NAMALWA (cell line): ENCODE measurements around the gene IDH1.
A peak's percentile ranks its signal among the peaks of the same experiment; 100 is the strongest.
"Not testable (repeated sequence)": the region's sequence is repeated elsewhere in the genome, so short reads cannot be mapped to it uniquely, and the experiment has no call there.

Experiments used
- DNase-seq: peaks from one replicate; pipeline ENCODE4 v3.0.0-alpha.2; 2015; ENCODE audit warnings: low spot score

Gene IDH1

GRCh38 chr2:208254871-208255556 is at the start of gene IDH1:
IDH1 (minus strand) TSS chr2:208255071; CDS start chr2:208251551, 3,520 bp downstream.
- peak; percentile 91 for DNase-seq

- DNase-seq, result no peak
Observed at GRCh38 chr2:208304157-208304556, 49.3 kb upstream of the IDH1 start.

- no peak for DNase-seq
Observed at GRCh38 chr2:208300847-208301618, 46.2 kb upstream of the IDH1 start.

- DNase-seq, result no peak
Observed at GRCh38 chr2:208297961-208298360, 43.1 kb upstream of the IDH1 start.

GRCh38 chr2:208296610-208297009 is 41.7 kb upstream of the IDH1 start:
- DNase-seq, result no peak

GRCh38 chr2:208295834-208296233 is 41.0 kb upstream of the IDH1 start:
- DNase-seq, result no peak

- DNase-seq, result no peak
Observed at GRCh38 chr2:208294482-208295024, 39.7 kb upstream of the IDH1 start.

GRCh38 chr2:208285853-208286252 is 31.0 kb upstream of the IDH1 start:
- no peak for DNase-seq

- DNase-seq, result no peak
Observed at GRCh38 chr2:208280933-208281332, 26.1 kb upstream of the IDH1 start.

GRCh38 chr2:208280234-208280633 is 25.4 kb upstream of the IDH1 start:
- no peak for DNase-seq

GRCh38 chr2:208279236-208279635 is 24.4 kb upstream of the IDH1 start:
- DNase-seq, result no peak

- no peak for DNase-seq
Observed at GRCh38 chr2:208278549-208278948, 23.7 kb upstream of the IDH1 start.

- DNase-seq, result no peak
Observed at GRCh38 chr2:208274748-208275147, 19.9 kb upstream of the IDH1 start.

- DNase-seq, result peak; percentile 25
Observed at GRCh38 chr2:208269091-208269490, 14.2 kb upstream of the IDH1 start.

- DNase-seq, result no peak
Observed at GRCh38 chr2:208268156-208268952, 13.5 kb upstream of the IDH1 start.

- not testable (repeated sequence) for DNase-seq
Observed at GRCh38 chr2:208267526-208267925, 12.7 kb upstream of the IDH1 start.

- DNase-seq, result no peak
Observed at GRCh38 chr2:208266936-208267335, 12.1 kb upstream of the IDH1 start.

- no peak for DNase-seq
Observed at GRCh38 chr2:208266553-208266893, 11.7 kb upstream of the IDH1 start.

GRCh38 chr2:208265801-208266552 is 11.1 kb upstream of the IDH1 start, which contains the start of gene PIKFYVE:
PIKFYVE (plus strand) TSS chr2:208266255; CDS start chr2:208271520, 5,265 bp downstream.
- DNase-seq, result peak; percentile 98

- DNase-seq, result peak; percentile 91
Observed at GRCh38 chr2:208265371-208265800, 10.5 kb upstream of the IDH1 start.
